ENCODE results near the gene TSPAN17. TPM values are rescaled to one million over a fixed set of nuclear protein-coding genes. Genes with fewer than 3 reads are reported as not detected.
A peak's percentile ranks its signal among the peaks of the same experiment; 100 is the strongest.

TSPAN17 gene
- total RNA-seq, 2 donors from 2014 or later = 17.6 to 38.1 TPM

DNA sequence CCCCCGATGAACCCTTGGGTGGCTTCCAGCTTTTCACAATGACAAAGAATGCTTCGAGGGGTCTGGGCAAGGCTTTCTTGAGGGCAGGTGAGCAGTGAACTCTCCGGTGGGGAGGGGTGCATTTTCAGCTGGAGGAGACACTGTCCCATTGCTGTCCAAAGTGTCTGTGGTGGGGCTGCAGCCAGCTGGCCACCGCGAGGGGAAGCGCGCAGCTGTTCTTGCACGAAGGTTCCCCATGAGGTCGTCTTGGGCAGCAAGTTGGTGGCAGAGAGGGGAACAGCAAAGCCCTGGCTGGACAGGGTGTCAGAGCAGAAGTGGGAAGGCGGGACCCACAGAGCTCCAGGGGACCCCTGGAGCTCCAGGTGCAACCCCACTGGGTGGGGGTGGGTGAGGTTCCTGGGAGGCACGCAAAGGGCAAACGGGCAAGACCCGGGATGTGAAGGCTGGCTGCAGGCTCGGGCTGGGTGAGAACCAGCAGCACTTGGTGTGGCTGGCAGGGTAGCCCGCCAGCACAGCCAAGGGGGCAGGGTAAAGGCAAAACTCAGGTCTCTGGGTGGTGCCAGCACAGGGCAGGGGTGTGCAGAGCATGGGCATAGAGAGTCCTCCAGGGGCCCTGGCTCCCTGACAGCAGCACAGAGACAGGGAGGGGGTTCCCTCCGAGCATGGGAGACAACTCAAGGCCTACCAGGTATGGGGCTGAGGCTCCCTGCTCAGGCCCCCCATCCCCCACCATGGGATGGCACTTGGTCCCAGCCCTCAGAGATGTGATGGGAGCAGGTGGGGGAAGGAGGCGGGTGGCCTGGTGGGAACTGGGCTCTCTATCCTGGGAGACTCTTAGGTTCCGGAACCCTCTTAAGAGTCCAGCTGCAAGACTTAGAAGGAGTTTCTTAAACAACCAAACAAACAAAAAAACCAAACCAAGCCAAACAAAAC lies 26.6 kb downstream of the TSPAN17 start:
- intact Hi-C loops (cut with DNase I) = no loop called here
- Histone ChIP-seq H3K36me3 (no peaks in the 10 kb centered on the region), H3K4me3 (no peak overlapping the region), H3K4me1 (replicated peaks) (no peaks in the 10 kb centered on the region), H3K9me3 (no peaks in the 10 kb centered on the region), H3K27ac (no peak overlapping the region), H3K27me3 (replicated peaks; ENCODE audit: insufficient read depth) (peaks cover 8% of the 10 kb centered on the region)
- WGBS = 79% methylated on average over 18 of the region's 18 CpGs
- TF ChIP-seq POLR2A (IDR thresholded peaks at IDR 0.05) = no peak
- TF ChIP-seq, protein P1, sequence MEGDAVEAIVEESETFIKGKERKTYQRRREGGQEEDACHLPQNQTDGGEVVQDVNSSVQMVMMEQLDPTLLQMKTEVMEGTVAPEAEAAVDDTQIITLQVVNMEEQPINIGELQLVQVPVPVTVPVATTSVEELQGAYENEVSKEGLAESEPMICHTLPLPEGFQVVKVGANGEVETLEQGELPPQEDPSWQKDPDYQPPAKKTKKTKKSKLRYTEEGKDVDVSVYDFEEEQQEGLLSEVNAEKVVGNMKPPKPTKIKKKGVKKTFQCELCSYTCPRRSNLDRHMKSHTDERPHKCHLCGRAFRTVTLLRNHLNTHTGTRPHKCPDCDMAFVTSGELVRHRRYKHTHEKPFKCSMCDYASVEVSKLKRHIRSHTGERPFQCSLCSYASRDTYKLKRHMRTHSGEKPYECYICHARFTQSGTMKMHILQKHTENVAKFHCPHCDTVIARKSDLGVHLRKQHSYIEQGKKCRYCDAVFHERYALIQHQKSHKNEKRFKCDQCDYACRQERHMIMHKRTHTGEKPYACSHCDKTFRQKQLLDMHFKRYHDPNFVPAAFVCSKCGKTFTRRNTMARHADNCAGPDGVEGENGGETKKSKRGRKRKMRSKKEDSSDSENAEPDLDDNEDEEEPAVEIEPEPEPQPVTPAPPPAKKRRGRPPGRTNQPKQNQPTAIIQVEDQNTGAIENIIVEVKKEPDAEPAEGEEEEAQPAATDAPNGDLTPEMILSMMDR (IDR thresholded peaks at IDR 0.05) = no peak
- no peak for TF ChIP-seq POLR2AphosphoS5 (IDR thresholded peaks at IDR 0.05)
- no peak for DNase-seq (ENCODE audit: low spot score)

DNA sequence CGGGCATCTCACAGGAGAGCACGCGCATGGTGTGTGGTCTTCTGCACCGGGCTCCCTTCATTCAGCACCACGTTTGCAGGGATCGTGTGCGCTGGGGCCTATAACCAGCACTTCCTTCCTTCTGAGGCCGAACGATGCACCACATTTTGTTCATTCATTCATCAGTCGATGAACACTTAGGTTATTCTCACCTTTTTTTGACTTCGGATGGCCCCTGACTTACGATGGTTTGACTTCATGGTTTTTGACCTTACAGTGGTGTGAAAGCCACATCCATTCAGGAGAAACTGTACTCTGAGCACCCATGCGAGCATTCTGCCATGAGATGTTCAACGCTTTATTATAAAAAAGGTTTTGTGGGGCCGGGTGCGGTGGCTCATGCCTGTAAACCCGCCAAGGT lies 27.5 kb downstream of the TSPAN17 start:
- no peaks in the 10 kb centered on the region for H3K36me3 ChIP-seq
- H3K4me1 ChIP-seq (replicated peaks) = no peaks in the 10 kb centered on the region
- peaks cover 13% of the 10 kb centered on the region for H3K27me3 ChIP-seq (replicated peaks; ENCODE audit: insufficient read depth)
- H3K27ac ChIP-seq = no peak overlapping the region
- TF ChIP-seq POLR2AphosphoS5 (IDR thresholded peaks at IDR 0.05) (no peak), POLR2A (IDR thresholded peaks at IDR 0.05) (no peak)
- no peak for DNase-seq (ENCODE audit: low spot score)
- H3K9me3 ChIP-seq = no peaks in the 10 kb centered on the region
- WGBS = 87% methylated on average over 17 of the region's 17 CpGs
- H3K4me3 ChIP-seq = no peak overlapping the region
- intact Hi-C loops (cut with DNase I) = no loop called here

DNA sequence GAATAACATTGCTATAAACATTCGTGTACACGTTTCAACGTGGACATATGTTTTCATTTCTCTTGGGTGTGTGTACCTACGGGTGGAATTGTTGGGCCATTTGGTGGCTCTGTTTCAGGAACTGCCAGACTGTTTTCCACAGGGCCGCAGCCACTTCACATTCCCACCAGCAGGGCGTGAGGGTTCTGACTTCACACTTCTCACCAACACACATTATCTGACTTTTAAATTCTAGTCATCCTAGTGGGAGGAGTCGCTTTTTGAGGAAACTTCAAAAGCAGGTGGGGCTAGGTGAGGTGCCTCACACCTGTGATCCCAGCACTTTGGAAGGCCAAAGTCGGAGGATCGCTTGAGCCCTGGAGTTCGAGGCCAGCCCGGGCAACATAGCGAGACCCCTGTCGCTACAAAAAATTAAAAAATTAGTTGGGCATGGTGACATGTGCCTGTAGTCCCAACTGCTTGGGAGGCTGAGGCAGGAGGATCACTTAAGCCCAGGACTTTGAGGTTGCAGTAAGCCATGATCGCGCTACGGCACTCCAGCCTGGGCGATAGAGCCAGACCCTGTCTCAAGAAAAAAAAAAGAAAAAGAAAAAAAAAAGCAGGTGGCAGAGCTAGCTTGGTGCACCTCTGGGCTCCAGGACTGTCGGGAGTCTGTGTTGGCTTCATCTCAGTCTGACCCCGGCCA lies 28.5 kb downstream of the TSPAN17 start:
- TF ChIP-seq, protein P1 (IDR thresholded peaks at IDR 0.05) = peak in 1 of 4 experiments; percentile 38
- TF ChIP-seq POLR2AphosphoS5 (IDR thresholded peaks at IDR 0.05) = no peak
- TF ChIP-seq POLR2A (IDR thresholded peaks at IDR 0.05) = no peak
- intact Hi-C loops (cut with DNase I) = no loop called here
- 65% methylated on average over 19 of the region's 19 CpGs for WGBS
- no peak overlapping the region for H3K27ac ChIP-seq
- peaks cover 15% of the 10 kb centered on the region for H3K27me3 ChIP-seq (replicated peaks; ENCODE audit: insufficient read depth)
- no peaks in the 10 kb centered on the region for H3K4me1 ChIP-seq (replicated peaks)
- H3K4me3 ChIP-seq = no peak overlapping the region
- H3K9me3 ChIP-seq = no peaks in the 10 kb centered on the region
- DNase-seq (ENCODE audit: low spot score) = no peak
- H3K36me3 ChIP-seq = no peaks in the 10 kb centered on the region

DNA sequence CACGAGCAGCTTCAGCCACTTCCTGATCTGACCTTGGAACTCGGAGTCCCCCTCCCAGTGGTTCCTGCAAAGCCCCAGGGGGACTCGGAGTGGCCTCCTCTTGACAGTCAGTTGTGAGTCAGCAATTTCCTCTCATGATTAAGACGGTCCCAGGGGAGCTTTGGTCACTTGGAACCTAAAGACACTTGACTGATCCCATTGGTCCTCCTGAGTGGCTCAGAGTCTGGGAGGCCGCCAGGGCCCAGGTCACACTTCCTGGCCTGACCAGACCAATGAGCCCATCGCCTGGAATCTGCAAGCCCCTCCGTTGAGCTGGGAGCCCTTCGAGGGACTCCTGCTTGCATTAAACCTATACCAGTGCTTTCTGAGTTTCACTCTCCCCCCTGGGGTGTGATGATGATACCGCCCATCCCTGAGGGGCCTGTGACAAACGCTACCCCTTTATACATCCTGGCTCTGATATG lies 29.1 kb downstream of the TSPAN17 start:
- Histone ChIP-seq H3K4me1 (replicated peaks) (no peaks in the 10 kb centered on the region), H3K9me3 (no peaks in the 10 kb centered on the region), H3K4me3 (no peak overlapping the region), H3K36me3 (no peaks in the 10 kb centered on the region), H3K27ac (no peak overlapping the region), H3K27me3 (replicated peaks; ENCODE audit: insufficient read depth) (peaks cover 15% of the 10 kb centered on the region)
- DNase-seq (ENCODE audit: low spot score) = no peak
- intact Hi-C loops (cut with DNase I) = no loop called here
- WGBS = 58% methylated on average over 9 of the region's 10 CpGs
- TF ChIP-seq, protein P1 (IDR thresholded peaks at IDR 0.05) = no peak
- no peak for TF ChIP-seq POLR2AphosphoS5 (IDR thresholded peaks at IDR 0.05)

DNA sequence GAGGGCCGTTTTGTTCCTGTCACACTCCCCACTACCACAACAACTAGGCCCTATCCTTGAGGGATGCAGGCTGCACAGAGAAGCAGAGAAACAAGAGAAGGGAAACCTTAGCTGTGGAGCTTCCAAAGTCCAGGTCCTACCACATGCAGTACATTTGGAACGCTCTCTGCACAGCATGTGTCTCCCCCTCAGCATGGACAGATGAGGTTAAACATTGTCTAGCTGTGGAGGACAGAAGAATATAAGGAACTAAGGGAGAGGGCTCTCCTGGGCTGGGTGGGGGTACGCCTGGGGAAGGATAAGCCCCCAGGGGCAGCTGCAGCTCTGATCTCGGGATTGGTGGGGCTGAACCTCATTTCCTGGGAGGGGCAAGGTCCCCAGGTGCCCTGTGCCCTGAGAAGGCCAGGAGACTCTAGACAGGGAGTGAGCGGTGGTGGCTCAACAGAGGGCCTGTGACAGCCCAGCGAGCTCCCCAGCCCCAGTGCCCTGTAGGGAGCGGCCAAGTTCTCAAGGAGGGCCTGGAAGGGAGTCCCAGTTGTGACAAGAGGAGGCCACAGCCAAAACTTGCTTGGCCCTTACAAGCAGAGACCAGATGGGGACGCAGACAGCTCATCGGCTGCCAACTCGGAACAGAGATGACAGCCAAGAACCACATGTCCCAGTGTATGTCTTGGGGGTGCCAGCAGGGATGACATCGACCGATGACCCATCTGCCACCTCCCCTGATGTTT lies 30.1 kb downstream of the TSPAN17 start:
- H3K4me3 ChIP-seq = no peak overlapping the region
- no peak overlapping the region for H3K27ac ChIP-seq
- H3K27me3 ChIP-seq (replicated peaks; ENCODE audit: insufficient read depth) = peaks cover 14% of the 10 kb centered on the region
- no peak for DNase-seq (ENCODE audit: low spot score)
- no peaks in the 10 kb centered on the region for H3K9me3 ChIP-seq
- WGBS = 81% methylated on average over 12 of the region's 12 CpGs
- TF ChIP-seq POLR2AphosphoS5 (IDR thresholded peaks at IDR 0.05) = no peak
- TF ChIP-seq, protein P1 (IDR thresholded peaks at IDR 0.05) = no peak
- TF ChIP-seq POLR2A (IDR thresholded peaks at IDR 0.05) = no peak
- H3K36me3 ChIP-seq = no peaks in the 10 kb centered on the region
- no peaks in the 10 kb centered on the region for H3K4me1 ChIP-seq (replicated peaks)
- intact Hi-C loops (cut with DNase I) = no loop called here
